Right atrium auricular region (tissue), 2 donors: ENCODE data around the gene G6PC2. TPM values are rescaled to one million over a fixed set of nuclear protein-coding genes. Genes with fewer than 3 reads are reported as not detected.

Experiments used
- DNase-seq: peaks from one replicate; pipeline ENCODE4 v3.0.0-alpha.2; 2019; ENCODE audit warnings: low spot score
- H3K27ac ChIP-seq, 2 donors: fragments of 200-600 bp; sonication (generic); 1 replicate in 1 of 2; 2 replicates in 1 of 2; pipeline ENCODE4 v1.5.1; 2016 to 2019
- H3K27me3 ChIP-seq, 2 donors: fragments of 200-600 bp; sonication (generic); one replicate each; pipeline versions ENCODE4 v1.5.1 to v1.6.0; 2017 to 2019
- H3K36me3 ChIP-seq: fragments of 200-600 bp; sonication (generic); one replicate; pipeline ENCODE4 v1.5.1; 2016
- H3K4me1 ChIP-seq, 2 donors: fragments of 200-600 bp; sonication (generic); one replicate each; pipeline versions ENCODE4 v1.5.1 to v1.6.0; 2017 to 2019
- H3K4me3 ChIP-seq, 2 donors: fragments of 200-600 bp; sonication (generic); 1 replicate in 1 of 2; 2 replicates in 1 of 2; pipeline ENCODE4 v1.5.1; 2017 to 2019; ENCODE audit warnings: mild to moderate bottlenecking in 1 of 2, moderate library complexity in 1 of 2
- H3K9me3 ChIP-seq, 2 donors: fragments of 200-600 bp; sonication (generic); one replicate each; pipeline ENCODE4 v1.5.1; 2019
- CTCF ChIP-seq, 2 donors: fragments of 200-600 bp; sonication (generic); IDR thresholded peaks; one replicate each; pipeline ENCODE4 v1.5.1; 2019; ENCODE audit warnings: antibody characterized with exemption in 2 of 2
- total RNA-seq, 2 donors: library from RNA; depleted of rRNA; stranded (reverse); fragments of >200 nt; gene quantifications; one replicate each; pipeline ENCODE4 v1.1.0, GENCODE V29; 2016

The G6PC2 gene
- not detected for total RNA-seq

DNA sequence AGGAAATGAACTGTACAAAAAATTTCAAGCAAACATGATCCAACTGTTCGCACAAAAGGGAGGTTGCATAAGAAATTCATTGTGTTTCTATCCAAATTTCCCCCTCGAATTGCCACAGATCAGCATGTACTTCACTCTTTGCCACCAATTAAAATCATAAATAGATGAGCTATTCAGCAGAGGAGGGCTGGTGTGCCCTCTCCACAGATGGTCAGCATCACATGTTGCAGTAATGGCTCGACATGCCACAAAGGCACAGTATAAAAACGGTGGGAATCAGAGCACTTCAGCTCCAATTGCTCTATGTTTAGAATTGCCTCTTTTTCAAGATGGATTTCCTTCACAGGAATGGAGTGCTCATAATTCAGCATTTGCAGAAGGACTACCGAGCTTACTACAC lies at the start of gene G6PC2:
Gene G6PC2, plus strand, starts transcription at position 289 of the 400 bp plus-strand sequence. Its CDS starts 41 bp downstream, at position 330.
- H3K4me1 ChIP-seq = no peaks in the 10 kb centered on the region
- no peak within 1 kb of the TSS for H3K4me3 ChIP-seq
- no peaks in the 10 kb centered on the region for H3K36me3 ChIP-seq
- no peaks in the 10 kb centered on the region for H3K27me3 ChIP-seq
- no peak for TF ChIP-seq CTCF (IDR thresholded peaks at IDR 0.05)
- H3K9me3 ChIP-seq = no peaks in the 10 kb centered on the region
- DNase-seq = no peak
- H3K27ac ChIP-seq = no peak within 1 kb of the TSS

GRCh38 chr2:168851674-168852320 lies 49.3 kb upstream of the G6PC2 start:
- no peaks in the 10 kb centered on the region for H3K27me3 ChIP-seq
- no peaks in the 10 kb centered on the region for H3K9me3 ChIP-seq
- no peaks in the 10 kb centered on the region for H3K36me3 ChIP-seq
- no peak overlapping the region for H3K27ac ChIP-seq
- no peak overlapping the region for H3K4me3 ChIP-seq
- no peak for DNase-seq
- no peaks in the 10 kb centered on the region for H3K4me1 ChIP-seq
- no peak for TF ChIP-seq CTCF (IDR thresholded peaks at IDR 0.05)

GRCh38 chr2:168852481-168852880 lies 48.6 kb upstream of the G6PC2 start:
- H3K36me3 ChIP-seq = no peaks in the 10 kb centered on the region
- TF ChIP-seq CTCF (IDR thresholded peaks at IDR 0.05) = no peak
- H3K4me3 ChIP-seq = no peak overlapping the region
- DNase-seq = no peak
- no peaks in the 10 kb centered on the region for H3K9me3 ChIP-seq
- H3K27ac ChIP-seq = no peak overlapping the region
- no peaks in the 10 kb centered on the region for H3K4me1 ChIP-seq
- no peaks in the 10 kb centered on the region for H3K27me3 ChIP-seq

- Histone ChIP-seq H3K27ac (no peak overlapping the region), H3K4me3 (no peak overlapping the region), H3K27me3 (no peaks in the 10 kb centered on the region), H3K36me3 (no peaks in the 10 kb centered on the region), H3K4me1 (no peaks in the 10 kb centered on the region), H3K9me3 (no peaks in the 10 kb centered on the region)
- no peak for DNase-seq
- no peak for TF ChIP-seq CTCF (IDR thresholded peaks at IDR 0.05)
These were observed 47.6 kb upstream of the G6PC2 start for GRCh38 chr2:168853471-168853870.

GRCh38 chr2:168854651-168855050 lies 46.4 kb upstream of the G6PC2 start:
- Histone ChIP-seq H3K4me1 (no peaks in the 10 kb centered on the region), H3K9me3 (no peaks in the 10 kb centered on the region), H3K36me3 (no peaks in the 10 kb centered on the region), H3K27me3 (no peaks in the 10 kb centered on the region), H3K4me3 (no peak overlapping the region), H3K27ac (no peak overlapping the region)
- TF ChIP-seq CTCF (IDR thresholded peaks at IDR 0.05) = no peak
- DNase-seq = no peak

DNA sequence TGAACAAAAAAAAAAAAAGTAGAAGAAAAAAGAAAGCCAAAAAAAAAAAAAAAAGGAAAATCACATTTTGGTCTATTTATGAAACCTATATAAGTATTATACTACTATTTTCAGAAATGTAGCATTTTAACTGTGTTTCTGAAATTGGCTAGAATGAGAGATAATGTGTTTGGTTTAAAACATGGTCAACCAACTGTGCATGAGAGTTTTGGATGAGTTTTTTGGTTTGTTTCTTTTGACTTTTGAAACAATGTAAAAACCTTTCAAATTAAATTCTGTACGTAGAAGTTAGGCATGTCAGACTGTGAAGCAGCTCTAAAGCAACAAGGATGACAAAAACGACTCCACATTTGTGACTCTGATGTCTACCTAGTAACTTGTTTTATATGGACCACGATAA lies 45.5 kb upstream of the G6PC2 start:
- Histone ChIP-seq H3K9me3 (no peaks in the 10 kb centered on the region), H3K4me3 (no peak overlapping the region), H3K36me3 (no peaks in the 10 kb centered on the region), H3K27ac (no peak overlapping the region), H3K4me1 (no peaks in the 10 kb centered on the region), H3K27me3 (no peaks in the 10 kb centered on the region)
- no peak for DNase-seq
- no peak for TF ChIP-seq CTCF (IDR thresholded peaks at IDR 0.05)
